ENCODE measurements around the gene SMARCD1.

The SMARCD1 gene

DNA sequence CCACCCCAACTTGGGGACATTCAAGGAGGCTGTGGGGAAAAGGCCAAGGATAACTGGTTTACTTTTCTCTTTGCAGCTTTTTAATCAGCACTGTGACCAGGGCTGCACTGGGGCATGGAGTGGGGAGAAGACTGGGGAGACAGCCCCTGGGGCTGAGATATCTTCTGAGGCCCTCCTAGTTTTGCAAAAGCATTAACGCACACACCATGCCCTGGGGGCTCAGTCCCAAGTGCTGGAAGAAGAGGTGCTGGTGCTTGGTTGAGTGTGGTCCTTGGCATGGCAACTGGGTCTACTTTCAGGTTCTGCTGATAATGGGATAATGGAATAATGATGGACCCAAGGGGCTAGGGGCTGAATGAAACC is 9.4 kb upstream of the SMARCD1 start:
- H3K27ac ChIP-seq (ENCODE audit: low read depth, low read length, poor library complexity, severe bottlenecking) = no peak overlapping the region
- no peaks in the 10 kb centered on the region for H3K9me2 ChIP-seq (ENCODE audit: low read depth, low read length)
- TF ChIP-seq EZH2 (IDR thresholded peaks at IDR 0.05; ENCODE audit: borderline replicate concordance, low read length) = no peak
- TF ChIP-seq, protein P1, sequence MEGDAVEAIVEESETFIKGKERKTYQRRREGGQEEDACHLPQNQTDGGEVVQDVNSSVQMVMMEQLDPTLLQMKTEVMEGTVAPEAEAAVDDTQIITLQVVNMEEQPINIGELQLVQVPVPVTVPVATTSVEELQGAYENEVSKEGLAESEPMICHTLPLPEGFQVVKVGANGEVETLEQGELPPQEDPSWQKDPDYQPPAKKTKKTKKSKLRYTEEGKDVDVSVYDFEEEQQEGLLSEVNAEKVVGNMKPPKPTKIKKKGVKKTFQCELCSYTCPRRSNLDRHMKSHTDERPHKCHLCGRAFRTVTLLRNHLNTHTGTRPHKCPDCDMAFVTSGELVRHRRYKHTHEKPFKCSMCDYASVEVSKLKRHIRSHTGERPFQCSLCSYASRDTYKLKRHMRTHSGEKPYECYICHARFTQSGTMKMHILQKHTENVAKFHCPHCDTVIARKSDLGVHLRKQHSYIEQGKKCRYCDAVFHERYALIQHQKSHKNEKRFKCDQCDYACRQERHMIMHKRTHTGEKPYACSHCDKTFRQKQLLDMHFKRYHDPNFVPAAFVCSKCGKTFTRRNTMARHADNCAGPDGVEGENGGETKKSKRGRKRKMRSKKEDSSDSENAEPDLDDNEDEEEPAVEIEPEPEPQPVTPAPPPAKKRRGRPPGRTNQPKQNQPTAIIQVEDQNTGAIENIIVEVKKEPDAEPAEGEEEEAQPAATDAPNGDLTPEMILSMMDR (IDR thresholded peaks at IDR 0.05; ENCODE audit: low read length) = no peak
- no peaks in the 10 kb centered on the region for H3K9me3 ChIP-seq (ENCODE audit: low read length)
- no peak overlapping the region for H3K4me3 ChIP-seq (ENCODE audit: low read depth, low read length, poor library complexity, severe bottlenecking)
- no peaks in the 10 kb centered on the region for H3F3A ChIP-seq (ENCODE audit: insufficient read depth, low read length)
- H3K4me1 ChIP-seq (ENCODE audit: insufficient read depth, low read length, severe bottlenecking) = no peaks in the 10 kb centered on the region
- H3K27me3 ChIP-seq (ENCODE audit: insufficient read depth, low read length) = 0 out of 2 replicates have a peak, but pooled peaks cover 12% of the 10 kb centered on the region
- H3K79me2 ChIP-seq (ENCODE audit: insufficient read depth, low read length) = no peaks in the 10 kb centered on the region
- H2AFZ ChIP-seq (ENCODE audit: low read length) = no peak overlapping the region
- H3K36me3 ChIP-seq (ENCODE audit: insufficient read depth, low read length) = no peaks in the 10 kb centered on the region
- H3K4me2 ChIP-seq (ENCODE audit: low read length) = no peak overlapping the region
- no peak overlapping the region for H3K9ac ChIP-seq (ENCODE audit: low read length)
- H4K20me1 ChIP-seq (ENCODE audit: insufficient read depth, low read length) = no peaks in the 10 kb centered on the region

DNA sequence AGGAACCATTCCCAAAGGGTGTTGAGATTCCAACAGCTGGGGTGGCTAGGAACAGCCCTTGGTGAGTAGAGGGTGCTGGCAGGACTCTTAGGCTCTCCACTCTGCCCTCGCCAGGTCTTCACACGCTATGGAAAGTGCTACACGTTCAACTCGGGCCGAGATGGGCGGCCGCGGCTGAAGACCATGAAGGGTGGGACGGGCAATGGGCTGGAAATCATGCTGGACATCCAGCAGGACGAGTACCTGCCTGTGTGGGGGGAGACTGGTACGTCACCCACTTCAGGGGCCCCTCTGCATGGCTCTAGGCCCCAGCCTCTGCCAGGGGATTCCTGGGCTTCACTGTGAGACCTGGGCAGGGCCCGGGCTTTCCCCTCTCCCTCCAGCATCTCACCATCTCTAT is 8.0 kb upstream of the SMARCD1 start:
- H3K9me2 ChIP-seq (ENCODE audit: low read depth, low read length) = no peaks in the 10 kb centered on the region
- no peaks in the 10 kb centered on the region for H4K20me1 ChIP-seq (ENCODE audit: insufficient read depth, low read length)
- H3F3A ChIP-seq (ENCODE audit: insufficient read depth, low read length) = no peaks in the 10 kb centered on the region
- H3K27me3 ChIP-seq (ENCODE audit: insufficient read depth, low read length) = 0 out of 2 replicates have a peak, but pooled peaks cover 9% of the 10 kb centered on the region
- H2AFZ ChIP-seq (ENCODE audit: low read length) = no peak overlapping the region
- no peak overlapping the region for H3K4me3 ChIP-seq (ENCODE audit: low read depth, low read length, poor library complexity, severe bottlenecking)
- H3K9me3 ChIP-seq (ENCODE audit: low read length) = no peaks in the 10 kb centered on the region
- H3K9ac ChIP-seq (ENCODE audit: low read length) = no peak overlapping the region
- H3K4me1 ChIP-seq (ENCODE audit: insufficient read depth, low read length, severe bottlenecking) = no peaks in the 10 kb centered on the region
- H3K36me3 ChIP-seq (ENCODE audit: insufficient read depth, low read length) = no peaks in the 10 kb centered on the region
- no peak overlapping the region for H3K27ac ChIP-seq (ENCODE audit: low read depth, low read length, poor library complexity, severe bottlenecking)
- no peak overlapping the region for H3K4me2 ChIP-seq (ENCODE audit: low read length)
- TF ChIP-seq, protein P1 (IDR thresholded peaks at IDR 0.05; ENCODE audit: low read length) = no peak
- TF ChIP-seq EZH2 (IDR thresholded peaks at IDR 0.05; ENCODE audit: borderline replicate concordance, low read length) = no peak
- no peaks in the 10 kb centered on the region for H3K79me2 ChIP-seq (ENCODE audit: insufficient read depth, low read length)

DNA sequence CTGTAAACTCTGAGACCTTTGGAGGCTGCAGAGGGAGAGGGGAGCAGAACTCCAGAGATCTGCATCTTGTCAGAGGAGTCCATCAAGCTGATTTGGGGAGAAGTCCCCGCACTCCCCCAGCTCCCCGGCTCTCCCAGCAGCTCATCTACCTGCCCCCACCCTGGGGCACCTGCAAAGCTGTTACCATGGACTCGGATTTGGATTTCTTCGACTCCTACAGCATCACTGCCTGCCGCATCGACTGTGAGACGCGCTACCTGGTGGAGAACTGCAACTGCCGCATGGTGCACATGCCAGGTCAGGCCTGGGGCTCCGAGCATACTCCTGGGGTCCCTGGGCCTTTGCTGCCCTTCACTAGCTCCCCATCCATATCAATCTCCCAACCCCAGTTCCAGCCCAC is 6.9 kb upstream of the SMARCD1 start:
- Histone ChIP-seq H3F3A (ENCODE audit: insufficient read depth, low read length) (no peaks in the 10 kb centered on the region), H3K9me3 (ENCODE audit: low read length) (no peaks in the 10 kb centered on the region), H2AFZ (ENCODE audit: low read length) (no peak overlapping the region), H3K27me3 (ENCODE audit: insufficient read depth, low read length) (0 out of 2 replicates have a peak, but pooled peaks cover 9% of the 10 kb centered on the region), H3K9ac (ENCODE audit: low read length) (no peak overlapping the region), H3K27ac (ENCODE audit: low read depth, low read length, poor library complexity, severe bottlenecking) (no peak overlapping the region), H4K20me1 (ENCODE audit: insufficient read depth, low read length) (no peaks in the 10 kb centered on the region), H3K36me3 (ENCODE audit: insufficient read depth, low read length) (no peaks in the 10 kb centered on the region), H3K79me2 (ENCODE audit: insufficient read depth, low read length) (no peaks in the 10 kb centered on the region), H3K9me2 (ENCODE audit: low read depth, low read length) (no peaks in the 10 kb centered on the region), H3K4me3 (ENCODE audit: low read depth, low read length, poor library complexity, severe bottlenecking) (no peak overlapping the region), H3K4me1 (ENCODE audit: insufficient read depth, low read length, severe bottlenecking) (no peaks in the 10 kb centered on the region), H3K4me2 (ENCODE audit: low read length) (no peak overlapping the region)
- TF ChIP-seq EZH2 (IDR thresholded peaks at IDR 0.05; ENCODE audit: borderline replicate concordance, low read length) = no peak
- TF ChIP-seq, protein P1 (IDR thresholded peaks at IDR 0.05; ENCODE audit: low read length) = no peak
